ENCODE results near the gene MXD3.

MXD3 gene

GRCh38 chr5:177291735-177292134 is 20.0 kb downstream of the MXD3 start:
- H3K36me3 ChIP-seq (ENCODE audit: insufficient read depth, insufficient read length, low read length), result peaks cover 82% of the 10 kb centered on the region
- no peak overlapping the region for H3K4me3 ChIP-seq (ENCODE audit: insufficient read length, low read depth)
- H3K9ac ChIP-seq (ENCODE audit: insufficient read length, low read depth), result no peak overlapping the region

GRCh38 chr5:177290816-177291596 is 20.7 kb downstream of the MXD3 start:
- Histone ChIP-seq H3K4me3 (ENCODE audit: insufficient read length, low read depth) (no peak overlapping the region), H3K9me3 (ENCODE audit: insufficient read depth, low read length) (no peaks in the 10 kb centered on the region), H3K4me1 (ENCODE audit: insufficient read depth, insufficient read length) (no peaks in the 10 kb centered on the region), H3K9ac (ENCODE audit: insufficient read length, low read depth) (no peak overlapping the region), H3K36me3 (ENCODE audit: insufficient read depth, insufficient read length, low read length) (peaks cover 79% of the 10 kb centered on the region), H3K27me3 (ENCODE audit: insufficient read depth, insufficient read length) (no peaks in the 10 kb centered on the region)
- TF ChIP-seq ZNF274 (IDR thresholded peaks at IDR 0.05; ENCODE audit: low read depth, low read length) (no peak), YY1 (IDR thresholded peaks at IDR 0.05; ENCODE audit: insufficient read depth, insufficient read length) (no peak), SUZ12 (IDR thresholded peaks at IDR 0.05; ENCODE audit: extremely low read depth, insufficient read depth, insufficient read length) (no peak)
- DNase-seq (ENCODE audit: low read depth, low spot score), result no peak

More at GRCh38 chr5:177291735-177292134, 20.0 kb downstream of the MXD3 start:
- DNase-seq (ENCODE audit: low read depth, low spot score), result no peak
- H3K4me1 ChIP-seq (ENCODE audit: insufficient read depth, insufficient read length), result no peaks in the 10 kb centered on the region
- no peaks in the 10 kb centered on the region for H3K9me3 ChIP-seq (ENCODE audit: insufficient read depth, low read length)
- no peak for TF ChIP-seq SUZ12 (IDR thresholded peaks at IDR 0.05; ENCODE audit: extremely low read depth, insufficient read depth, insufficient read length)
- TF ChIP-seq YY1 (IDR thresholded peaks at IDR 0.05; ENCODE audit: insufficient read depth, insufficient read length), result no peak
- no peak for TF ChIP-seq ZNF274 (IDR thresholded peaks at IDR 0.05; ENCODE audit: low read depth, low read length)
- H3K27me3 ChIP-seq (ENCODE audit: insufficient read depth, insufficient read length), result no peaks in the 10 kb centered on the region

GRCh38 chr5:177288191-177288590 is 23.5 kb downstream of the MXD3 start:
- Histone ChIP-seq H3K9me3 (ENCODE audit: insufficient read depth, low read length) (no peaks in the 10 kb centered on the region), H3K36me3 (ENCODE audit: insufficient read depth, insufficient read length, low read length) (peaks cover 73% of the 10 kb centered on the region), H3K4me1 (ENCODE audit: insufficient read depth, insufficient read length) (no peaks in the 10 kb centered on the region), H3K27me3 (ENCODE audit: insufficient read depth, insufficient read length) (no peaks in the 10 kb centered on the region), H3K4me3 (ENCODE audit: insufficient read length, low read depth) (no peak overlapping the region), H3K9ac (ENCODE audit: insufficient read length, low read depth) (no peak overlapping the region)
- DNase-seq (ENCODE audit: low read depth, low spot score), result no peak
- no peak for TF ChIP-seq ZNF274 (IDR thresholded peaks at IDR 0.05; ENCODE audit: low read depth, low read length)
- TF ChIP-seq YY1 (IDR thresholded peaks at IDR 0.05; ENCODE audit: insufficient read depth, insufficient read length), result no peak
- TF ChIP-seq SUZ12 (IDR thresholded peaks at IDR 0.05; ENCODE audit: extremely low read depth, insufficient read depth, insufficient read length), result no peak

- no peak overlapping the region for H3K9ac ChIP-seq (ENCODE audit: insufficient read length, low read depth)
- DNase-seq (ENCODE audit: low read depth, low spot score), result no peak
- H3K4me3 ChIP-seq (ENCODE audit: insufficient read length, low read depth), result no peak overlapping the region
- H3K4me1 ChIP-seq (ENCODE audit: insufficient read depth, insufficient read length), result no peaks in the 10 kb centered on the region
- TF ChIP-seq ZNF274 (IDR thresholded peaks at IDR 0.05; ENCODE audit: low read depth, low read length) (no peak), SUZ12 (IDR thresholded peaks at IDR 0.05; ENCODE audit: extremely low read depth, insufficient read depth, insufficient read length) (no peak), YY1 (IDR thresholded peaks at IDR 0.05; ENCODE audit: insufficient read depth, insufficient read length) (no peak)
- H3K27me3 ChIP-seq (ENCODE audit: insufficient read depth, insufficient read length), result no peaks in the 10 kb centered on the region
- no peaks in the 10 kb centered on the region for H3K9me3 ChIP-seq (ENCODE audit: insufficient read depth, low read length)
- H3K36me3 ChIP-seq (ENCODE audit: insufficient read depth, insufficient read length, low read length), result peaks cover 76% of the 10 kb centered on the region
These were observed 34.8 kb downstream of the MXD3 start for GRCh38 chr5:177276886-177277285.

- TF ChIP-seq SUZ12 (IDR thresholded peaks at IDR 0.05; ENCODE audit: extremely low read depth, insufficient read depth, insufficient read length) (no peak), ZNF274 (IDR thresholded peaks at IDR 0.05; ENCODE audit: low read depth, low read length) (no peak), YY1 (IDR thresholded peaks at IDR 0.05; ENCODE audit: insufficient read depth, insufficient read length) (no peak)
- Histone ChIP-seq H3K4me1 (ENCODE audit: insufficient read depth, insufficient read length) (no peaks in the 10 kb centered on the region), H3K9ac (ENCODE audit: insufficient read length, low read depth) (no peak overlapping the region), H3K9me3 (ENCODE audit: insufficient read depth, low read length) (no peaks in the 10 kb centered on the region), H3K4me3 (ENCODE audit: insufficient read length, low read depth) (no peak overlapping the region), H3K36me3 (ENCODE audit: insufficient read depth, insufficient read length, low read length) (peaks cover 75% of the 10 kb centered on the region), H3K27me3 (ENCODE audit: insufficient read depth, insufficient read length) (no peaks in the 10 kb centered on the region)
- DNase-seq (ENCODE audit: low read depth, low spot score), result no peak
These were observed 35.8 kb downstream of the MXD3 start for GRCh38 chr5:177275883-177276282.

GRCh38 chr5:177271113-177271512 is 40.6 kb downstream of the MXD3 start:
- H3K9me3 ChIP-seq (ENCODE audit: insufficient read depth, low read length), result no peaks in the 10 kb centered on the region
- no peak overlapping the region for H3K9ac ChIP-seq (ENCODE audit: insufficient read length, low read depth)
- H3K36me3 ChIP-seq (ENCODE audit: insufficient read depth, insufficient read length, low read length), result peaks cover 82% of the 10 kb centered on the region
- H3K27me3 ChIP-seq (ENCODE audit: insufficient read depth, insufficient read length), result no peaks in the 10 kb centered on the region
- TF ChIP-seq YY1 (IDR thresholded peaks at IDR 0.05; ENCODE audit: insufficient read depth, insufficient read length) (no peak), SUZ12 (IDR thresholded peaks at IDR 0.05; ENCODE audit: extremely low read depth, insufficient read depth, insufficient read length) (no peak), ZNF274 (IDR thresholded peaks at IDR 0.05; ENCODE audit: low read depth, low read length) (no peak)
- no peak overlapping the region for H3K4me3 ChIP-seq (ENCODE audit: insufficient read length, low read depth)
- no peak for DNase-seq (ENCODE audit: low read depth, low spot score)
- H3K4me1 ChIP-seq (ENCODE audit: insufficient read depth, insufficient read length), result no peaks in the 10 kb centered on the region

- Histone ChIP-seq H3K4me1 (ENCODE audit: insufficient read depth, insufficient read length) (no peaks in the 10 kb centered on the region), H3K36me3 (ENCODE audit: insufficient read depth, insufficient read length, low read length) (peaks cover 82% of the 10 kb centered on the region), H3K9ac (ENCODE audit: insufficient read length, low read depth) (no peak overlapping the region), H3K4me3 (ENCODE audit: insufficient read length, low read depth) (no peak overlapping the region), H3K27me3 (ENCODE audit: insufficient read depth, insufficient read length) (no peaks in the 10 kb centered on the region), H3K9me3 (ENCODE audit: insufficient read depth, low read length) (no peaks in the 10 kb centered on the region)
- no peak for DNase-seq (ENCODE audit: low read depth, low spot score)
- TF ChIP-seq SUZ12 (IDR thresholded peaks at IDR 0.05; ENCODE audit: extremely low read depth, insufficient read depth, insufficient read length), result no peak
- no peak for TF ChIP-seq ZNF274 (IDR thresholded peaks at IDR 0.05; ENCODE audit: low read depth, low read length)
- TF ChIP-seq YY1 (IDR thresholded peaks at IDR 0.05; ENCODE audit: insufficient read depth, insufficient read length), result no peak
These were observed 41.0 kb downstream of the MXD3 start for GRCh38 chr5:177270653-177271052.

Measured in NT2/D1 (cell line).